Stomach (tissue), 8 donors: ENCODE measurements around the gene SKOR1. TPM values are rescaled to one million over a fixed set of nuclear protein-coding genes. Genes with fewer than 3 reads are reported as not detected.

Experiments
- polyA plus RNA-seq, 3 donors: library from polyadenylated mRNA; stranded (reverse); fragments of 200-250 nt; gene quantifications; one replicate each; pipeline ENCODE4 v1.2.3, GENCODE V29; 2013
- small RNA-seq, 4 donors: library from RNA; depleted of rRNA; stranded (forward); fragments of <200 nt; gene quantifications; one replicate each; pipeline ENCODE3, GENCODE V24; 2016
- total RNA-seq, 5 donors: library from RNA; depleted of rRNA; stranded (reverse); fragments of >200 nt; gene quantifications; one replicate each; pipeline versions ENCODE4 v1.1.0 to v1.2.3, GENCODE V29; 2014 to 2016
- donor health status: healthy with polysubstance abuse.
- donor health status: Bipolar disorder and iron deficiency.
- donor health status: healthy.

The SKOR1 gene
- total and polyA plus RNA-seq, 8 donors = 0.14 to 5.8 (median 0.69) TPM; not detected in 2

Small RNAs within 50 kb of the gene (small RNA-seq; reads per million reads assigned to genes)
- gene RNU6-1 = 0 reads per million in 4 donors

Other genes starting within 250 kb of the SKOR1 start
- gene RNU6-1, start 14.5 kb downstream of the SKOR1 start, total RNA-seq = not detected
- gene RNU6-1, start 14.5 kb downstream of the SKOR1 start, polyA plus RNA-seq = not detected
- gene PIAS1, start 228.8 kb downstream of the SKOR1 start, total RNA-seq = 10 to 100 TPM; 38.7 to 56.6 (median 48.1) TPM
- gene PIAS1, start 228.8 kb downstream of the SKOR1 start, polyA plus RNA-seq = 10 to 100 TPM in 2 of 3 donors, 1 to 10 TPM in 1; 7.9 to 14.5 (median 12.4) TPM